ENCODE results near the gene OPCML.

OPCML gene

DNA sequence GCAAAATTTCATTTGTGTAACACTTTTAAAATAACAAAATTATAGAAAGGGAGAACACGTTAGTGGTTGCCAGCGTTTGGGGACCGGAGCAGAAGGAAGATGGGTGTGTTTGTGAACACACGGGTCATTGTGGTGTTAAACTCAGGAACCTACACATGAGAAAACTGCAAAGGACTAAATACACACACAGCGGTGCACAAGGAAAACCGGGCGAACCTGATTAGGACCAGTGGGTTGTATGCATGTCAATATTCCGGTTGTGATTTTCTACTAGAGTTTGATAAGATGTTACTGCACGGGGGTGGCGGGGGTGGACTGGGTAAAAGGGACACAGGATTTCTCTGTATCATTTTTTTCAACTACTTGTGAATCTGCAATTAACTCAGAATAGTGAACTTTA, 351.2 kb downstream of the OPCML start:
- H2AK5ac ChIP-seq (ENCODE audit: low read depth, low read length), result no peak overlapping the region
- H2BK12ac ChIP-seq (ENCODE audit: low read length), result no peak overlapping the region
- H3K14ac ChIP-seq (ENCODE audit: low read length), result no peak overlapping the region
- no peak overlapping the region for H3K4me3 ChIP-seq (ENCODE audit: low read length in 2 of 2)
- no peak overlapping the region for H2BK15ac ChIP-seq (ENCODE audit: low read length)
- H2AFZ ChIP-seq (ENCODE audit: low read length), result no peak overlapping the region
- H3K23ac ChIP-seq (ENCODE audit: low read depth, low read length, poor library complexity), result no peak overlapping the region
- peaks cover 0 to 7% (median 0%) of the 10 kb centered on the region in 3 experiments for H3K27me3 ChIP-seq (ENCODE audit: control insufficient read depth in 3 of 3, insufficient read depth in 3 of 3, low read depth in 1 of 3, low read length in 3 of 3)
- H2BK5ac ChIP-seq (ENCODE audit: low read length), result no peak overlapping the region
- H4K8ac ChIP-seq (ENCODE audit: low read depth, low read length), result no peak overlapping the region
- no CpG with 5 or more reads among the region's 10 CpGs for WGBS, 2 donors (ENCODE audit: extremely low coverage in 2 of 2, insufficient read length in 2 of 2, insufficient replicate concordance in 1 of 2)
- no peak for DNase-seq (ENCODE audit: low spot score)
- no peak overlapping the region for H2BK120ac ChIP-seq (ENCODE audit: low read depth, low read length)
- no peak overlapping the region for H3K27ac ChIP-seq (replicated peaks; ENCODE audit: low read length)
- H3K9ac ChIP-seq (ENCODE audit: low read depth, low read length, poor library complexity), result no peak overlapping the region
- H4K91ac ChIP-seq (ENCODE audit: low read depth, low read length, poor library complexity), result no peak overlapping the region
- no peaks in the 10 kb centered on the region for H3K36me3 ChIP-seq (replicated peaks in 1 of 2; ENCODE audit: control insufficient read depth in 2 of 2, insufficient read depth in 2 of 2, low read length in 2 of 2)
- no peak overlapping the region for H3K4ac ChIP-seq (ENCODE audit: low read length)
- H3K79me1 ChIP-seq (ENCODE audit: low read depth, low read length), result no peaks in the 10 kb centered on the region
- H3K9me3 ChIP-seq (replicated peaks in 1 of 2; ENCODE audit: control insufficient read depth in 2 of 2, insufficient read depth in 1 of 2, low read depth in 1 of 2, low read length in 2 of 2), result peaks cover 0 to 2% of the 10 kb centered on the region in 2 donors
- no peak overlapping the region for H3K18ac ChIP-seq (ENCODE audit: low read length)
- no peak overlapping the region for H3K4me2 ChIP-seq (ENCODE audit: insufficient read depth, low read length, poor library complexity, severe bottlenecking)
- no peaks in the 10 kb centered on the region for H3K4me1 ChIP-seq (ENCODE audit: control insufficient read depth in 2 of 2, insufficient read depth in 1 of 2, low read depth in 1 of 2, low read length in 2 of 2)

GRCh38 chr11:133180201-133180600, 352.1 kb downstream of the OPCML start:
- no peak for DNase-seq (ENCODE audit: low spot score)
- no peak overlapping the region for H2AFZ ChIP-seq (ENCODE audit: low read length)
- H2BK120ac ChIP-seq (ENCODE audit: low read depth, low read length), result no peak overlapping the region
- H3K9ac ChIP-seq (ENCODE audit: low read depth, low read length, poor library complexity), result no peak overlapping the region
- peaks cover 0 to 7% (median 0%) of the 10 kb centered on the region in 3 experiments for H3K27me3 ChIP-seq (ENCODE audit: control insufficient read depth in 3 of 3, insufficient read depth in 3 of 3, low read depth in 1 of 3, low read length in 3 of 3)
- H3K4ac ChIP-seq (ENCODE audit: low read length), result no peak overlapping the region
- H3K14ac ChIP-seq (ENCODE audit: low read length), result no peak overlapping the region
- no peak overlapping the region for H4K8ac ChIP-seq (ENCODE audit: low read depth, low read length)
- no CpG with 5 or more reads among the region's 7 CpGs for WGBS, 2 donors (ENCODE audit: extremely low coverage in 2 of 2, insufficient read length in 2 of 2, insufficient replicate concordance in 1 of 2)
- H4K91ac ChIP-seq (ENCODE audit: low read depth, low read length, poor library complexity), result no peak overlapping the region
- H2BK12ac ChIP-seq (ENCODE audit: low read length), result no peak overlapping the region
- H3K23ac ChIP-seq (ENCODE audit: low read depth, low read length, poor library complexity), result no peak overlapping the region
- H3K4me3 ChIP-seq (ENCODE audit: low read length in 2 of 2), result peak overlapping the region in 1 of 2 donors; percentile 55
- no peak overlapping the region for H3K18ac ChIP-seq (ENCODE audit: low read length)
- H3K27ac ChIP-seq (replicated peaks; ENCODE audit: low read length), result no peak overlapping the region
- H3K4me1 ChIP-seq (ENCODE audit: control insufficient read depth in 2 of 2, insufficient read depth in 1 of 2, low read depth in 1 of 2, low read length in 2 of 2), result no peaks in the 10 kb centered on the region
- no peaks in the 10 kb centered on the region for H3K36me3 ChIP-seq (replicated peaks in 1 of 2; ENCODE audit: control insufficient read depth in 2 of 2, insufficient read depth in 2 of 2, low read length in 2 of 2)
- no peak overlapping the region for H3K4me2 ChIP-seq (ENCODE audit: insufficient read depth, low read length, poor library complexity, severe bottlenecking)
- H3K79me1 ChIP-seq (ENCODE audit: low read depth, low read length), result no peaks in the 10 kb centered on the region
- H2BK5ac ChIP-seq (ENCODE audit: low read length), result no peak overlapping the region
- H2BK15ac ChIP-seq (ENCODE audit: low read length), result no peak overlapping the region
- peaks cover 0 to 2% of the 10 kb centered on the region in 2 donors for H3K9me3 ChIP-seq (replicated peaks in 1 of 2; ENCODE audit: control insufficient read depth in 2 of 2, insufficient read depth in 1 of 2, low read depth in 1 of 2, low read length in 2 of 2)
- no peak overlapping the region for H2AK5ac ChIP-seq (ENCODE audit: low read depth, low read length)

DNA sequence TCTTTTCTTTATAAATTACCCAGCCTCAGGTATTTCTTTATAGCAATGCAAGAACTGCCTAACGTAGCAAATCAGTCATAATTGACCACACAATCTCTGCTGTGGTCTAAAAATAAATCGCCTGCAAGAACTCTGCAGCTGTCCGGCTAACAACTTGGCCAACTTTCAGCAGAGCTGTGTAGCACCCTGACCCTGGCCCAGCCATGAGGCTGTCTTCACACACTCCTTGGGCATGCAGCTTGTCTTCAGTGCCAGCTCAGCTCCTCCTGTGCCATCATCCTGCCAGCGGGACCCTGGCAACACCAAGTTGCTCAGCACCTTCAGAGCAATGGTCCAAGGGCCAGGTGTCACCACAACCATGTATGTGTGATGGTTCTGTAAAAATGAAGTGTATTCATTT, 355.6 kb downstream of the OPCML start:
- Histone ChIP-seq H3K9ac (ENCODE audit: low read depth, low read length, poor library complexity) (no peak overlapping the region), H3K4me1 (ENCODE audit: control insufficient read depth in 2 of 2, insufficient read depth in 1 of 2, low read depth in 1 of 2, low read length in 2 of 2) (no peaks in the 10 kb centered on the region), H3K27ac (replicated peaks; ENCODE audit: low read length) (no peak overlapping the region), H3K18ac (ENCODE audit: low read length) (no peak overlapping the region), H3K23ac (ENCODE audit: low read depth, low read length, poor library complexity) (no peak overlapping the region), H2BK5ac (ENCODE audit: low read length) (no peak overlapping the region), H3K4me3 (ENCODE audit: low read length in 2 of 2) (no peak overlapping the region), H2BK15ac (ENCODE audit: low read length) (no peak overlapping the region), H3K36me3 (replicated peaks in 1 of 2; ENCODE audit: control insufficient read depth in 2 of 2, insufficient read depth in 2 of 2, low read length in 2 of 2) (no peaks in the 10 kb centered on the region), H3K79me1 (ENCODE audit: low read depth, low read length) (no peaks in the 10 kb centered on the region), H2AFZ (ENCODE audit: low read length) (no peak overlapping the region), H2BK120ac (ENCODE audit: low read depth, low read length) (no peak overlapping the region), H3K4me2 (ENCODE audit: insufficient read depth, low read length, poor library complexity, severe bottlenecking) (no peak overlapping the region), H4K91ac (ENCODE audit: low read depth, low read length, poor library complexity) (no peak overlapping the region), H3K27me3 (ENCODE audit: control insufficient read depth in 3 of 3, insufficient read depth in 3 of 3, low read depth in 1 of 3, low read length in 3 of 3) (no peaks in the 10 kb centered on the region), H3K4ac (ENCODE audit: low read length) (no peak overlapping the region), H3K14ac (ENCODE audit: low read length) (no peak overlapping the region), H2AK5ac (ENCODE audit: low read depth, low read length) (no peak overlapping the region), H2BK12ac (ENCODE audit: low read length) (no peak overlapping the region), H4K8ac (ENCODE audit: low read depth, low read length) (no peak overlapping the region), H3K9me3 (replicated peaks in 1 of 2; ENCODE audit: control insufficient read depth in 2 of 2, insufficient read depth in 1 of 2, low read depth in 1 of 2, low read length in 2 of 2) (peaks cover 0 to 2% of the 10 kb centered on the region in 2 donors)
- no peak for DNase-seq (ENCODE audit: low spot score)
- WGBS, 2 donors (ENCODE audit: extremely low coverage in 2 of 2, insufficient read length in 2 of 2, insufficient replicate concordance in 1 of 2), result no CpG with 5 or more reads among the region's 4 CpGs

- H3K9me3 ChIP-seq (replicated peaks in 1 of 2; ENCODE audit: control insufficient read depth in 2 of 2, insufficient read depth in 1 of 2, low read depth in 1 of 2, low read length in 2 of 2), result no peaks in the 10 kb centered on the region
- no peak overlapping the region for H2BK15ac ChIP-seq (ENCODE audit: low read length)
- no peak overlapping the region for H4K8ac ChIP-seq (ENCODE audit: low read depth, low read length)
- H3K27ac ChIP-seq (replicated peaks; ENCODE audit: low read length), result no peak overlapping the region
- H3K36me3 ChIP-seq (replicated peaks in 1 of 2; ENCODE audit: control insufficient read depth in 2 of 2, insufficient read depth in 2 of 2, low read length in 2 of 2), result no peaks in the 10 kb centered on the region
- no peaks in the 10 kb centered on the region for H3K4me1 ChIP-seq (ENCODE audit: control insufficient read depth in 2 of 2, insufficient read depth in 1 of 2, low read depth in 1 of 2, low read length in 2 of 2)
- no peak overlapping the region for H3K18ac ChIP-seq (ENCODE audit: low read length)
- no peaks in the 10 kb centered on the region for H3K79me1 ChIP-seq (ENCODE audit: low read depth, low read length)
- H3K23ac ChIP-seq (ENCODE audit: low read depth, low read length, poor library complexity), result no peak overlapping the region
- no peak overlapping the region for H4K91ac ChIP-seq (ENCODE audit: low read depth, low read length, poor library complexity)
- no peak overlapping the region for H3K4ac ChIP-seq (ENCODE audit: low read length)
- H3K4me2 ChIP-seq (ENCODE audit: insufficient read depth, low read length, poor library complexity, severe bottlenecking), result no peak overlapping the region
- no CpG with 5 or more reads among the region's 2 CpGs for WGBS, 2 donors (ENCODE audit: extremely low coverage in 2 of 2, insufficient read length in 2 of 2, insufficient replicate concordance in 1 of 2)
- H3K4me3 ChIP-seq (ENCODE audit: low read length in 2 of 2), result no peak overlapping the region
- no peak overlapping the region for H2BK12ac ChIP-seq (ENCODE audit: low read length)
- H2AFZ ChIP-seq (ENCODE audit: low read length), result no peak overlapping the region
- H2BK120ac ChIP-seq (ENCODE audit: low read depth, low read length), result no peak overlapping the region
- H3K9ac ChIP-seq (ENCODE audit: low read depth, low read length, poor library complexity), result no peak overlapping the region
- H3K27me3 ChIP-seq (ENCODE audit: control insufficient read depth in 3 of 3, insufficient read depth in 3 of 3, low read depth in 1 of 3, low read length in 3 of 3), result no peaks in the 10 kb centered on the region
- H3K14ac ChIP-seq (ENCODE audit: low read length), result no peak overlapping the region
- no peak overlapping the region for H2AK5ac ChIP-seq (ENCODE audit: low read depth, low read length)
- no peak overlapping the region for H2BK5ac ChIP-seq (ENCODE audit: low read length)
- no peak for DNase-seq (ENCODE audit: low spot score)
Measured at GRCh38 chr11:133175103-133175502, 357.2 kb downstream of the OPCML start.
